ENCODE data around the gene WDR87. TPM values are rescaled to one million over a fixed set of nuclear protein-coding genes. Genes with fewer than 3 reads are reported as not detected.

The WDR87 gene
- total RNA-seq, 2 donors from 2014 or later = not detected

GRCh38 chr19:37951816-37952210 is 45.4 kb upstream of the WDR87 start:
- H3K9me3 ChIP-seq = no peaks in the 10 kb centered on the region
- DNase-seq (ENCODE audit: low spot score) = no peak
- H3K36me3 ChIP-seq = no peaks in the 10 kb centered on the region
- H3K4me3 ChIP-seq = no peak overlapping the region
- H3K27me3 ChIP-seq (replicated peaks; ENCODE audit: insufficient read depth) = no peaks in the 10 kb centered on the region
- no peak for ATAC-seq (ENCODE audit: insufficient number of reproducible peaks, low FRiP score, low read depth)
- no peaks in the 10 kb centered on the region for H3K4me1 ChIP-seq (ENCODE audit: control insufficient read depth in 1 of 2, low read depth in 2 of 2)
- TF ChIP-seq, protein P1, sequence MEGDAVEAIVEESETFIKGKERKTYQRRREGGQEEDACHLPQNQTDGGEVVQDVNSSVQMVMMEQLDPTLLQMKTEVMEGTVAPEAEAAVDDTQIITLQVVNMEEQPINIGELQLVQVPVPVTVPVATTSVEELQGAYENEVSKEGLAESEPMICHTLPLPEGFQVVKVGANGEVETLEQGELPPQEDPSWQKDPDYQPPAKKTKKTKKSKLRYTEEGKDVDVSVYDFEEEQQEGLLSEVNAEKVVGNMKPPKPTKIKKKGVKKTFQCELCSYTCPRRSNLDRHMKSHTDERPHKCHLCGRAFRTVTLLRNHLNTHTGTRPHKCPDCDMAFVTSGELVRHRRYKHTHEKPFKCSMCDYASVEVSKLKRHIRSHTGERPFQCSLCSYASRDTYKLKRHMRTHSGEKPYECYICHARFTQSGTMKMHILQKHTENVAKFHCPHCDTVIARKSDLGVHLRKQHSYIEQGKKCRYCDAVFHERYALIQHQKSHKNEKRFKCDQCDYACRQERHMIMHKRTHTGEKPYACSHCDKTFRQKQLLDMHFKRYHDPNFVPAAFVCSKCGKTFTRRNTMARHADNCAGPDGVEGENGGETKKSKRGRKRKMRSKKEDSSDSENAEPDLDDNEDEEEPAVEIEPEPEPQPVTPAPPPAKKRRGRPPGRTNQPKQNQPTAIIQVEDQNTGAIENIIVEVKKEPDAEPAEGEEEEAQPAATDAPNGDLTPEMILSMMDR (IDR thresholded peaks at IDR 0.05) = no peak
- H3K27ac ChIP-seq = no peak overlapping the region

- Histone ChIP-seq H3K4me3 (no peak overlapping the region), H3K27me3 (replicated peaks; ENCODE audit: insufficient read depth) (no peaks in the 10 kb centered on the region), H3K36me3 (no peaks in the 10 kb centered on the region), H3K4me1 (ENCODE audit: control insufficient read depth in 1 of 2, low read depth in 2 of 2) (no peaks in the 10 kb centered on the region), H3K27ac (no peak overlapping the region), H3K9me3 (no peaks in the 10 kb centered on the region)
- TF ChIP-seq, protein P1 (IDR thresholded peaks at IDR 0.05) = no peak
- no peak for ATAC-seq (ENCODE audit: insufficient number of reproducible peaks, low FRiP score, low read depth)
- no peak for DNase-seq (ENCODE audit: low spot score)
Measured at GRCh38 chr19:37950471-37951175, 44.2 kb upstream of the WDR87 start.

GRCh38 chr19:37948362-37948761 is 42.0 kb upstream of the WDR87 start:
- DNase-seq (ENCODE audit: low spot score) (no peak), ATAC-seq (ENCODE audit: insufficient number of reproducible peaks, low FRiP score, low read depth) (no peak)
- TF ChIP-seq, protein P1 (IDR thresholded peaks at IDR 0.05) = no peak
- no peak overlapping the region for H3K4me3 ChIP-seq
- no peak overlapping the region for H3K27ac ChIP-seq
- no peaks in the 10 kb centered on the region for H3K36me3 ChIP-seq
- H3K27me3 ChIP-seq (replicated peaks; ENCODE audit: insufficient read depth) = no peaks in the 10 kb centered on the region
- no peaks in the 10 kb centered on the region for H3K9me3 ChIP-seq
- no peaks in the 10 kb centered on the region for H3K4me1 ChIP-seq (ENCODE audit: control insufficient read depth in 1 of 2, low read depth in 2 of 2)

GRCh38 chr19:37947778-37948177 is 41.4 kb upstream of the WDR87 start:
- Histone ChIP-seq H3K9me3 (no peaks in the 10 kb centered on the region), H3K27me3 (replicated peaks; ENCODE audit: insufficient read depth) (no peaks in the 10 kb centered on the region), H3K27ac (no peak overlapping the region), H3K4me3 (no peak overlapping the region), H3K4me1 (ENCODE audit: control insufficient read depth in 1 of 2, low read depth in 2 of 2) (no peaks in the 10 kb centered on the region), H3K36me3 (no peaks in the 10 kb centered on the region)
- DNase-seq (ENCODE audit: low spot score) (no peak), ATAC-seq (ENCODE audit: insufficient number of reproducible peaks, low FRiP score, low read depth) (no peak)
- TF ChIP-seq, protein P1 (IDR thresholded peaks at IDR 0.05) = no peak

GRCh38 chr19:37946132-37946531 is 39.7 kb upstream of the WDR87 start:
- no peak overlapping the region for H3K4me3 ChIP-seq
- no peaks in the 10 kb centered on the region for H3K9me3 ChIP-seq
- H3K4me1 ChIP-seq (ENCODE audit: control insufficient read depth in 1 of 2, low read depth in 2 of 2) = no peaks in the 10 kb centered on the region
- TF ChIP-seq, protein P1 (IDR thresholded peaks at IDR 0.05) = no peak
- ATAC-seq (ENCODE audit: insufficient number of reproducible peaks, low FRiP score, low read depth) (no peak), DNase-seq (ENCODE audit: low spot score) (no peak)
- H3K27ac ChIP-seq = no peak overlapping the region
- H3K27me3 ChIP-seq (replicated peaks; ENCODE audit: insufficient read depth) = no peaks in the 10 kb centered on the region
- no peaks in the 10 kb centered on the region for H3K36me3 ChIP-seq

Measured in thoracic aorta (tissue), 2 donors.